GM10248 (cell line): ENCODE results near the gene ANXA8.

Source experiments
- CTCF ChIA-PET: fragments of 300-600 bp; sonication (Branson Sonifier 250); formaldehyde crosslinking; extraction: SDS; loops from one replicate; lab custom pipeline; 2021; ENCODE audit warnings: antibody characterized with exemption; lab: Yijun Ruan, JAX
- POLR2A ChIA-PET: fragments of 350-650 bp; sonication (Branson Sonifier 250); formaldehyde crosslinking; extraction: SDS; loops from one replicate; lab custom pipeline; 2020; ENCODE audit warnings: antibody characterized with exemption; lab: Yijun Ruan, JAX
- DNase-seq: peaks from one replicate; pipeline ENCODE4 v3.0.0; 2012; ENCODE audit errors: extremely low spot score
- CTCF ChIP-seq: IDR thresholded peaks from 2 replicates; pipeline ENCODE4 v1.5.1; 2012; ENCODE audit warnings: mild to moderate bottlenecking, low read depth; ENCODE audit errors: extremely low read depth, missing control alignments, control extremely low read depth

The ANXA8 gene

GRCh38 chr10:47421057-47421952 lies 62.6 kb downstream of the ANXA8 start:
- ChIA-PET POLR2A (no interaction called here), CTCF (interaction anchor here (1.4 kb wide), 1 partner anchor 13 kb away, joined by 3 read pairs; no protein-coding TSS in a partner anchor)
- TF ChIP-seq CTCF, result no peak
- DNase-seq, result no peak

DNA sequence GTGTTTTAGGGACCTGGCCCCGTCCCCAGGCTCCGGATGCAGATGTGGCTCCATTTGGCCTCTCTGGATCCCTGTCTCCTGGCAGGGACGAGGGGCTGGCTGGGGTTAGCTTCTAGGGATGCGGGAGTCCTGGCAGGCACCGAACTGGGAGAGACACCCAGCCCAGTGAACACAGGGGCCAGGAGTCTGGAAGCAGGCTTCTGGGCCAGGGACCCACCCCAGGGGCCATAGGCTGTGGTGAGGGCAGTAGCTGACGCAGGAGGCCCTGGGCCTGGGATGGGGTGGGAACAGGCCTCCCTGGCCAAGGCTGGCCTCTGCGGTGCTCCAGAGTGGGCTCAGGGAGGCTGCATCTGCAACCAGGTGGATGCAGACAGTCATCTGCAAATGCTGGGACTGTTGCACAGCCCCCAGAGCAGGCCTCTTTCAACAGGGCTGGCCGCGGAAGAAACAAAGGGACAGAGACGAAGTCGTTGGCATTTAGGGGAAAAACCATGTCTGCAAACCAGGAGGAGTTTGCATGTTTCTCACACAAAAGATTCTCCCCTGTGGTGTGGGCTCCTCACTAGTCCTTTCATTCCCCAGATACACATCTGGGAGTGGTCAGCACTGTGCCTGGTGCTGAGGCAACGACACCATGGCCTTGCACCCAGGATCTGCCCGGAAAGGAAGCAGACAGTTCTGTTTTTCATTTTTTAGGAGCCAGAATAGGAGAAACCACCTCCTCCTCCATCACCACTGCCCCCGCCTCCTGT lies 63.4 kb downstream of the ANXA8 start:
- DNase-seq, result no peak
- POLR2A ChIA-PET, result no interaction called here
- CTCF ChIA-PET, result no interaction called here
- no peak for TF ChIP-seq CTCF

GRCh38 chr10:47419421-47419820 lies 64.5 kb downstream of the ANXA8 start:
- no peak for TF ChIP-seq CTCF
- ChIA-PET POLR2A (no interaction called here), CTCF (no interaction called here)
- DNase-seq, result no peak

- no peak for DNase-seq
- no peak for TF ChIP-seq CTCF
- CTCF ChIA-PET, result no interaction called here
- POLR2A ChIA-PET, result interaction anchor here (0.5 kb wide), 1 partner anchor 138 kb away, joined by 4 read pairs; no protein-coding TSS in a partner anchor
These were observed 64.9 kb downstream of the ANXA8 start for GRCh38 chr10:47418966-47419365.

DNA sequence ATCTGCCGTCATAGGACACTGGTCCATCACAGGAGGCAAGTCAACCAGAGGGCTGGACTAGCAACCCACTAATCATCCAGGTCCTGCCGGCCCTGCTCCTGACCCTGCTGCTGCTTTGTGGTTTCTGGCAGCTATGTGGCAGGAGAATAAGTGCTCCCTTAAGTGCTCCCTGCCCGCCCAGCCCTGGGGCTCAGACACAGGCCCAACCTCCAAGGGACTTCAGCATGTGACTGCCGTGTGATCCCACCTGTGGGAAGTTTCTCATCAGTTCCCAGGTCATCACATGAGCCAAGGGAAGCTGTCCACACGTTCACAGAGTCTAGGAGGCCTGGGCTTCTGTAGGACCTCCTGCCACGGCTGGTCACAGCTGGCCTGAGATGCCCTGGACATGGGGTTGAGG lies 65.6 kb downstream of the ANXA8 start:
- CTCF ChIA-PET, result no interaction called here
- POLR2A ChIA-PET, result interaction anchor here (0.5 kb wide), 1 partner anchor 138 kb away, joined by 4 read pairs; no protein-coding TSS in a partner anchor
- no peak for DNase-seq
- TF ChIP-seq CTCF, result no peak
